AG04450 (cell line): ENCODE measurements around the gene PROM1. TPM values are rescaled to one million over a fixed set of nuclear protein-coding genes. Genes with fewer than 3 reads are reported as not detected.

Experiments
- CTCF ChIA-PET: fragments of 300-600, 350-600 bp; formaldehyde crosslinking; extraction: SDS; loops from one replicate; lab custom pipeline; 2022; ENCODE audit warnings: antibody characterized with exemption, inconsistent platforms; lab: Charles Lee
- POLR2A ChIA-PET: fragments of 350-600 bp; formaldehyde crosslinking; extraction: SDS; loops from one replicate; lab custom pipeline; 2021; ENCODE audit warnings: antibody characterized with exemption, inconsistent platforms; lab: Yijun Ruan, JAX
- DNase-seq: peaks from one replicate; pipeline ENCODE4 v3.0.0-alpha.2; 2011; ENCODE audit warnings: low read depth, low spot score
- H3K27ac ChIP-seq: one replicate; pipeline ENCODE4 v1.5.1; 2012; ENCODE audit warnings: low read depth, low read length, control low read depth
- H3K27me3 ChIP-seq: one replicate; pipeline ENCODE4 v1.6.0; 2012; ENCODE audit warnings: low read length; ENCODE audit not compliant: control insufficient read depth, insufficient read depth
- H3K4me3 ChIP-seq: 2 replicates; pipeline ENCODE4 v1.5.1; 2011; ENCODE audit warnings: mild to moderate bottlenecking, low read depth, low read length, control low read depth
- H3K9me3 ChIP-seq: 2 replicates; pipeline ENCODE4 v1.5.1; 2012; ENCODE audit warnings: low read length; ENCODE audit not compliant: control insufficient read depth, insufficient read depth
- polyA plus RNA-seq: library from polyadenylated mRNA; depleted of rRNA; stranded (reverse); fragments of >200 nt; gene quantifications from 2 replicates; pipeline ENCODE4 v1.2.3, GENCODE V29; 2011
- TF ChIP-seq, protein P1 (sequence below): IDR thresholded peaks from 2 replicates; pipeline ENCODE4 v1.5.1; 2011; ENCODE audit warnings: low read depth, low read length, control low read depth, inconsistent platforms

PROM1 gene
- polyA plus RNA-seq, 1 experiment = not detected

DNA sequence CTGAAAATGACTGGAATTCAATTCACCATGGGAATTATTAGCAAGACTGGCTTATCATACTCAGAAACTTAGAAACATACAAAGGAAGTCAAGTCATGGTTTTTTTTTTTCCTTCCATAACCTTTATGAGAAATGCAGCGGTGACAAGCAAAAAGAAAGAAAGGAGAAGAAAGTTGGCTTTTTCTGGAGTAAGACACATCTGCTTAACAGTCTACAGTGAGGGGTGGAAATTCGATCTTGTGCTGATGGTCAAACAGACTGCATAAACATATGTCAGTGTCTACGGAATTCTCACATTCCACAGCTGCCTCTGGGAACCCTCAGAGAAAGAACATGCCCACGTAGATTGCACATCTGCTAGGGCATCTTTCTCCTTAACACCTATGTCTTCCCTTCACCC, 54.6 kb downstream of the PROM1 start:
- TF ChIP-seq, protein P1, sequence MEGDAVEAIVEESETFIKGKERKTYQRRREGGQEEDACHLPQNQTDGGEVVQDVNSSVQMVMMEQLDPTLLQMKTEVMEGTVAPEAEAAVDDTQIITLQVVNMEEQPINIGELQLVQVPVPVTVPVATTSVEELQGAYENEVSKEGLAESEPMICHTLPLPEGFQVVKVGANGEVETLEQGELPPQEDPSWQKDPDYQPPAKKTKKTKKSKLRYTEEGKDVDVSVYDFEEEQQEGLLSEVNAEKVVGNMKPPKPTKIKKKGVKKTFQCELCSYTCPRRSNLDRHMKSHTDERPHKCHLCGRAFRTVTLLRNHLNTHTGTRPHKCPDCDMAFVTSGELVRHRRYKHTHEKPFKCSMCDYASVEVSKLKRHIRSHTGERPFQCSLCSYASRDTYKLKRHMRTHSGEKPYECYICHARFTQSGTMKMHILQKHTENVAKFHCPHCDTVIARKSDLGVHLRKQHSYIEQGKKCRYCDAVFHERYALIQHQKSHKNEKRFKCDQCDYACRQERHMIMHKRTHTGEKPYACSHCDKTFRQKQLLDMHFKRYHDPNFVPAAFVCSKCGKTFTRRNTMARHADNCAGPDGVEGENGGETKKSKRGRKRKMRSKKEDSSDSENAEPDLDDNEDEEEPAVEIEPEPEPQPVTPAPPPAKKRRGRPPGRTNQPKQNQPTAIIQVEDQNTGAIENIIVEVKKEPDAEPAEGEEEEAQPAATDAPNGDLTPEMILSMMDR = no peak
- Histone ChIP-seq H3K9me3 (no peaks in the 10 kb centered on the region), H3K4me3 (no peak overlapping the region), H3K27ac (no peak overlapping the region), H3K27me3 (peaks cover 7% of the 10 kb centered on the region)
- ChIA-PET CTCF (interaction anchor here (0.8 to 6.9 kb wide), 5 partner anchors 147 to 1520 kb away, joined by 3 to 98 read pairs (median 4); no protein-coding TSS in a partner anchor), POLR2A (no interaction called here)
- DNase-seq = peak; percentile 63

- Histone ChIP-seq H3K9me3 (no peaks in the 10 kb centered on the region), H3K27me3 (peaks cover 16% of the 10 kb centered on the region), H3K4me3 (no peak overlapping the region), H3K27ac (no peak overlapping the region)
- DNase-seq = no peak
- TF ChIP-seq, protein P1 = no peak
- ChIA-PET CTCF (interaction anchor here (1.0 to 6.9 kb wide), 7 partner anchors 71 to 1421 kb away, joined by 3 to 98 read pairs (median 3); no protein-coding TSS in a partner anchor), POLR2A (no interaction called here)
Observed at GRCh38 chr4:16027626-16028025, 56.2 kb downstream of the PROM1 start.

DNA sequence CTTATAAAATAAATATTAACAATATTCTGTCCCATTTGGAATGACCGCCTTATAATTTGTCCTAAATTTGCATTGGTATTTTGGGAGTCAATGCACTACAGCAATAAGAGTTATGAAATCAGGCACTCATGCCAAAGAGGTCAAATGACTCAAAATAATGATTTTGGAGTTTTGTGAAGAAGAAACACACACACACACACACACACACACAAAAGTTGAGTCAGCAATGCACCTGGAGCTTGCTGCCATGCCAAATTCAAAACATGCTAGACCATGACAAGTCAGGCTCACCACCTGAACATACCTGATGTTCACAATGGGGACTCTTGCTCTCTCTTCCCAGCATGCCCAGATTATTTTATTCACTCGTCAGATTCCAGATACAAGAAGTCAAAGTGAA, 56.7 kb downstream of the PROM1 start:
- Histone ChIP-seq H3K9me3 (no peaks in the 10 kb centered on the region), H3K27ac (no peak overlapping the region), H3K27me3 (peaks cover 16% of the 10 kb centered on the region), H3K4me3 (no peak overlapping the region)
- POLR2A ChIA-PET = no interaction called here
- CTCF ChIA-PET = interaction anchor here (1.0 to 6.9 kb wide), 4 partner anchors 71 to 416 kb away, joined by 3 to 98 read pairs (median 4); no protein-coding TSS in a partner anchor
- TF ChIP-seq, protein P1 = no peak
- no peak for DNase-seq

- H3K27me3 ChIP-seq = peaks cover 19% of the 10 kb centered on the region
- CTCF ChIA-PET = interaction anchor here (1.0 to 6.9 kb wide), 2 partner anchors 173 to 238 kb away, joined by 7 to 98 read pairs; no protein-coding TSS in a partner anchor
- no peak overlapping the region for H3K27ac ChIP-seq
- H3K9me3 ChIP-seq = no peaks in the 10 kb centered on the region
- peak; percentile 21 for DNase-seq
- no peak overlapping the region for H3K4me3 ChIP-seq
- POLR2A ChIA-PET = no interaction called here
- TF ChIP-seq, protein P1 = peak; percentile 82
Observed at GRCh38 chr4:16026160-16026761, 57.6 kb downstream of the PROM1 start.

DNA sequence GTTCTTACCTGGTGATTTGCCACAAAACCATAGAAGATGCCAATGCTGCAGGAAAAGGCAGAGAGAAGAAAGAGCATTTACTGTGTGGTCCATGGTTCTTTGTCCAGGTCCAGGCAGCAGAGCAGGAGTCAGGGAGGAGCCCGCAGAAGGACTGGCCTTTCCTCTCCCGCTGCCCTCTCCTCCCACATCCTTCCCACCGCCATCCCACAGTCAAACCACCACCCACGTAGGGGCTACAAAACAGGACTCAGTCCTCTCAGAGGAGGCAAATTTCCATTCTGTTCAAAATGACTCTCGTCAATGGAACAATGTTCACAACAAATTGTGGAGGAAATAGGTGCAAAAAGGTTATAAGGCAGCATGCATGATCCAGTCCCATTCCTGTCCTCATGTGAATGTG, 58.6 kb downstream of the PROM1 start:
- ChIA-PET POLR2A (no interaction called here), CTCF (interaction anchor here (1.0 to 6.9 kb wide), 3 partner anchors 174 to 239 kb away, joined by 7 to 98 read pairs (median 9); no protein-coding TSS in a partner anchor)
- Histone ChIP-seq H3K27me3 (peaks cover 25% of the 10 kb centered on the region), H3K9me3 (no peaks in the 10 kb centered on the region), H3K4me3 (no peak overlapping the region), H3K27ac (no peak overlapping the region)
- no peak for DNase-seq
- TF ChIP-seq, protein P1 = no peak
